NCI-H2171 treated with DMSO at 0.1 percent for 48 hours (cell line): Measurements from ENCODE around the gene LRAT.

Experiments
- DNase-seq: peaks from one replicate; lab custom pipeline; 2025; lab: John Stamatoyannopoulos, UW

LRAT gene

GRCh38 chr4:154760895-154761294 lies 17.1 kb downstream of the LRAT start:
- DNase-seq: no peak

- DNase-seq: no peak
Observed at GRCh38 chr4:154778264-154778663, 34.5 kb downstream of the LRAT start.

GRCh38 chr4:154779362-154779947 lies 35.7 kb downstream of the LRAT start:
- DNase-seq: no peak

- DNase-seq: no peak
Observed at GRCh38 chr4:154781126-154781982, 37.6 kb downstream of the LRAT start, which contains the start of gene RBM46. RBM46 (plus strand) TSS chr4:154781272; CDS start chr4:154796753, 15,481 bp downstream.

GRCh38 chr4:154781983-154782293 lies 38.1 kb downstream of the LRAT start:
- no peak for DNase-seq
